ENCODE results near the gene PPM1F.
"Not testable (repeated sequence)": the region's sequence is repeated elsewhere in the genome, so short reads cannot be mapped to it uniquely, and the experiment has no call there.

The PPM1F gene

DNA sequence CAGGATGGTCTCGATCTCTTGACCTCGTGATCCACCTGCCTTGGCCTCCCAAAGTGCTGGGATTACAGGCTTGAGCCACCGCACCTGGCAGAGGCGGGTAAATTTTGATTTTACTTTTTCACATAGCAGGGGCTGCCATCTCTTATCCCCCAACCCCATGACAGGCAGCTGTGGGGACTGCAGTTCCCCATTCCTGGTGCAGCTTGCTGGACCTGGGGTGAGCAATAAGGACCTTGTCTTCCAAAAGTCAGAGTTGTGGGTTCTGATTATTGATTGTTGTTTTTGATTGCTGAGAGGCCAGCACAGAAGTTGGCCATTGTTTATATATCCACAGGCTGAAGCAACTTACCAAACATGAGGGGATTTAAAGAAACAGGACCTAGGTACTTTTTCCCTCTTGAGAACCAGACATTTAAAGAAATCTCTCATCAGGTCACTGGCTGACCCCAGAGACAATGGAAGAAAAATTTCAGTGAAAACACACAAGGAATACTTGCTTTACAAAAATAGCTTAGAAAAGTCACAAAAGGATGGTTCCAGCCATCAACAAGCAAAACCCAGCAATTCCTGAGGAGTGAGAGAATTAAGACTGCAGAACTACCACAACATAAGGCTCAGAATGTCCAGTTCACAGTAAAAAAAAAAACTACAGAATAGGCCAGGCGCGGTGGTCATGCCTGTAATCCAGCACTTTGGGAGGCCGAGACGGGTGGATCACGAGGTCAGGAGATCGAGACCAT is 63.2 kb downstream of the PPM1F start:
- no peak for DNase-seq (ENCODE audit: low spot score)

DNA sequence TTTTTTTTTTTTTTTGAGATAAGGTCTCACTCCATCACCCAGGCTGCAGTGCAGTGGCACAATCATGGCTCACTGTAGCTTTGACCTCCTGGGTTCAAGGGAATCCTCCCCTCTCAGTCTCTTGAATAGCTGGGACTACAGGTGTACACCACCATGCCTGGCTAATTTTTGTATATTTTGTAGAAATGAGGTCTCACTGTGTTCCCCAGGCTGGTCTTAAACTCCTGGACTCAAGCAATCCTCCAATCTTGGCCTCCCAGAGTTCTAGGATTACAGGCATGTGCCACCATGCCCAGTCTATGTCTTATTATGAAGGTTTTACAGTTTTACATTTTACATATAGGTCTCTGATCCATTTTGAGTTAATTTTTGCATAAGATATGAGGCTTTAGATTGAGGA is 64.8 kb downstream of the PPM1F start:
- DNase-seq (ENCODE audit: low spot score): no peak

DNA sequence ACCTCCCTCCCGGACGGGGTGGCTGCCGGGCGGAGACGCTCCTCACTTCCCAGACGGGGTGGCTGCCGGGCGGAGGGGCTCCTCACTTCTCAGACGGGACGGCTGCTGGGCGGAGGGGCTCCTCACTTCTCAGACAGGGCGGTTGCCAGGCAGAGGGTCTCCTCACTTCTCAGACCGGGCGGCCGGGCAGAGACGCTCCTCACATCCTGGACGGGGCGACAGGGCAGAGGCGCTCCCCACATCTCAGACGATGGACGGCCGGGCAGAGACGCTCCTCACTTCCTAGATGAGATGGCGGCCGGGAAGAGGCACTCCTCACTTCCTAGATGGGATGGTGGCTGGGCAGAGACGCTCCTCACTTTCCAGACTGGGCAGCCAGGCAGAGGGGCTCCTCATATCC is 68.7 kb downstream of the PPM1F start:
- DNase-seq (ENCODE audit: low spot score): not testable (repeated sequence)

DNA sequence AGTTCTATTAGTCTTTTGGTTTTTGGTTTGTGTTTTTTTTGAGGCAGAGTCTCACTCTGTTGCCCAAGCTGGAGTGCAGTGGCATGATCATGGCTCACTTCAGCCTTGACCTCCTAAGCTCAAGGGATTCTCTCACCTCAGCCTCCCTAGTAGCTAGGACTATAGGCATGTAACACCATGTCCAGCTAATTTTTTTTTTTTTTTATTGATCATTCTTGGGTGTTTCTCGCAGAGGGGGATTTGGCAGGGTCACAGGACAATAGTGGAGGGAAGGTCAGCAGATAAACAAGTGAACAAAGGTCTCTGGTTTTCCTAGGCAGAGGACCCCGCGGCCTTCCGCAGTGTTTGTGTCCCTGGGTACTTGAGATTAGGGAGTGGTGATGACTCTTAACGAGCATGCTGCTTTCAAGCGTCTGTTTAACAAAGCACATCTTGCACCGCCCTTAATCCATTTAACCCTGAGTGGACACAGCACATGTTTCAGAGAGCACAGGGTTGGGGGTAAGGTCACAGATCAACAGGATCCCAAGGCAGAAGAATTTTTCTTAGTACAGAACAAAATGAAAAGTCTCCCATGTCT is 69.8 kb downstream of the PPM1F start:
- not testable (repeated sequence) for DNase-seq (ENCODE audit: low spot score)

DNA sequence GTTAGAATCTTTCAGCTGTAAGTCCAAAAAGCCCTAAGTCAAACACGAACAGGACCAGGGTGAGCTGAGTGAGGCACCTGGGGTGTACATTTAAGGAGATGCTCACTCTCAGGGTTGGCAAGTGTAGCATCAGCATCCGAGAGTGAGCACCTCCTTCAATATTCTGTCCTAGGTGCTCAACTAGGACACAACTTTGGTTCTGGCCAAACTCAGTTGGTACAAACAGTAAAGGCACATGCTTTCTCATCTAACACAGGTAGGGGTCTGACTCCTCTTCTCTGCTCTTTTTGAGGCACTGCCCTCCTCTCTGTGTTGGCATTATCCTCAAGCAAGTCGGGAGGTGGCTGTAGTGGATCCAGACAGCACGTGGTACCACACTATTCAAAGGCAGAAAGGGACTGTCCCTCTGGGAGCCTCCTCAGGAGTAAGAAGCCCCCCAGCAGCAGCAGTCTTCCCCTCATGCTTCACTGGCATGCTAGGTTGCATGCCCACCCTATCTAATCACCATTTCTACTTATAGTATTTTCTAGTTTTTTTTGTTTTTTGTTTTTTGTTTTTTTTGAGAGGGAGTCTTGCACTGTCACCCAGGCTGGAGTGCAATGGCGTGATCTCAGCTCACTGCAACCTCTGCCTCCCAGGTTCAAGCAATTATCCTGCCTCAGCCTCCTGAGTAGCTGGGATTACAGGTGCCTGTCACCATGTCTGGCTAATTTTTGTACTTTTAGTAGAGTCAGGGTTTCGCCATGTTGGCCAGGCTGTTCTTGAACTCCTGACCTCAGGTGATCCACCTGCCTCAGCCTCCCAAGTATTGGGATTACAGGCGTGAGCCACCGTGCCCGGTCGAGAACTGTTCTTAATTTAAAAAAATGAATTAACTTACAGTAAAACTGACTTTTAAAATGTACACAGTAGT is 70.6 kb downstream of the PPM1F start:
- no peak for DNase-seq (ENCODE audit: low spot score)

DNA sequence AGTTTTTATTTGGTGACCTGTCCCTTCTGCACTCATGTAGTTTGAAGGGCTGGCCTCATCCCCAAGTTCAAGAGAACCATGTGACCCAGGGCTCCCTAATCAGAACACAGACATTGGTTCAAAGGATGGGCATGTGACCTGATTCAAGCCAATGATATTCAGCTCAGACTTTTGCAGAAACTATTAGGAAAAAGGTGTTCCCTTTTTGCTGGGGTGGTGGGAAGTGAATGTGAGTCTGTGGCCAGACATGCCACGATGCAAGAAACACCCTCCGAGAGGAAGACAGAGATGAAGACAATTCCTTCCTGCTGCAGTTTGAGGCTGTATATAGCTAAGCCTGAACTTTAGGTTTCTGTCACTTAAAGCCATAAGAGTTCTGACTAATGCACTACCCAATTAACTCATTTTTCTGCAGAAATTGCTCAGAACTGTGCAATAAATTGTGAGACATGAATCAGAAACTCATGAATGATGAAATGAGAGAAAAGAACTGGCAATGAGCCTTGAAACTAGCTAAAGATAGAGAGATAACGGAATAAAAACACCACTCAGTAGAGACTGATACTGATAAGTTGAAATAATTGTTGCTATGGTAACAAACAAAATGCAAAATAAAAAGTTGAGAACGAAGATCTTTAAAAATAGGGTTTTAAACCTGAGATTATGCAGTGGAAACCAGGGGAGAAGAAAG is 76.0 kb downstream of the PPM1F start:
- peak; percentile 24 for DNase-seq (ENCODE audit: low spot score)

DNA sequence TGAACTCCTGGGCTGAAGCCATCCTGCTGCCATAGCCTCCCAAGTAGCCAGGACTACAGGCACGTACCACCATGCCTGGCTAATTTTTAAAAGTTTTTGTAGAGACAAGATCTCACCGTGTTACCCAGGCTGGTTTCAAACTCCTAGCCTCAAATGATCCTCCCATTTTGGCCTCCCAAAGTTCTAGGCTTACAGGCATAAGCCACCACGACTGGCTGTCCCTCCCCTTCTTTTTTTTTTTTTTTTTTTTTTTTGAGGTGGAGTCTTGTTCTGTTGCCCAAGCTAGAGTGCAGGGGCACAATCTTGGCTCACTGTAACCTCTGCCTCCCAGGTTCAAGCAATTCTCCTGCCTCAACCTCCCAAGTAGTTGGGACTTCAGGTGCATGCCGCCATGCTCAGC is 77.7 kb downstream of the PPM1F start:
- not testable (repeated sequence) for DNase-seq (ENCODE audit: low spot score)

DNA sequence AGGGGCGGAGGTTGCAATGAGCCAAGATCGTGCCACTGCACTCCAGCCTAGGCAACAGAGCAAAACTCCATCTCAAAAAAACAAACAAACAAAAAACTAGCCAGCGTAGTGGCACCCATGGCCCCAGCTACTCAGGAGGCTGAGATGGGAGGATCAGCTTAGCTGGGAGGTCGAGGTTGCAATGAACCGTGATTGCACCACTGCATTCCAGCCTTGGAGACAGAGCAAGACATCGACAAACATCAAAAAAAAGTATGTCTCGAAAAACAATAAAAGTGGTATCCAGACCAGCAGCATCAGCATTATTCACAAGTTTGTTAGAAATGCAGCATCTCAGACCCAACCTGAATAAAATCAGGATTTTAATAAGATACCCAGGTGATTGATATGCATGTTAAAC is 79.0 kb downstream of the PPM1F start:
- DNase-seq (ENCODE audit: low spot score): no peak

DNA sequence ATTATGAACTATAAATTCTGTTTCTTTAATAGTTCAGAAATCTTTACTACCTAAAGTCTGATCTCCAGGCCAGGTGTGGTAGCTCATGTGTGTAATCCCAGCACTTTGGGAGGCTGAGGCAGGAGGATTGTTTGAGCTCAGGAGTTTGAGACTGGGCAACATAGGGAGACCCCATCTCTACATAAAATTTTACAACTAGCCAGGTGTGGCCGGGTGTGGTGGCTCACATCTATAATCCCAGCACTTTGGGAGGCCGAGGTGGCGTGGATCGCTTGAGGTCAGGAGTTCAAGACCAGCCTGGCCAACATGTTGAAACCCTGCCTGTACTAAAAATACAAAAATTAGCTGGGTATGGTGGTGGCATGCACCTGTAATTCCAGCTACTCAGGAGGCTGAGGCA is 79.9 kb downstream of the PPM1F start:
- not testable (repeated sequence) for DNase-seq (ENCODE audit: low spot score)
